GM12878 (cell line): ENCODE data around the gene LDB3. TPM values are rescaled to one million over a fixed set of nuclear protein-coding genes. Genes with fewer than 3 reads are reported as not detected.

ENCODE experiments used
- DPF2 ChIP-seq: fragments of 450-650 bp; IDR thresholded peaks from 2 replicates; pipeline ENCODE4 v1.6.1; 2017; ENCODE audit warnings: mild to moderate bottlenecking
- E4F1 ChIP-seq: fragments of 450-650 bp; IDR thresholded peaks from 2 replicates; pipeline ENCODE4 v1.6.1; 2018; ENCODE audit warnings: borderline replicate concordance, mild to moderate bottlenecking; ENCODE audit not compliant: partially characterized antibody
- ETV6 ChIP-seq, 2 experiments: fragments of 450-650 bp in 1 of 2; IDR thresholded peaks in 1 of 2; conservative IDR thresholded peaks in 1 of 2; 2 replicates each; pipeline ENCODE4 v1.6.1; 2014; ENCODE audit warnings: antibody characterized with exemption in 1 of 2, borderline replicate concordance in 1 of 2, low read depth in 1 of 2, mild to moderate bottlenecking in 1 of 2, moderate library complexity in 1 of 2
- HCFC1 ChIP-seq: fragments of 150-350 bp; IDR thresholded peaks from 2 replicates; pipeline ENCODE4 v1.6.1; 2014; ENCODE audit warnings: low read length
- HSF1 ChIP-seq: fragments of 150-350 bp; IDR thresholded peaks from 2 replicates; pipeline ENCODE4 v1.6.1; 2014; ENCODE audit warnings: mild to moderate bottlenecking, low read depth, low read length
- IKZF2 ChIP-seq, 2 experiments: fragments of 450-650 bp; IDR thresholded peaks; 2 replicates each; pipeline ENCODE4 v1.6.1; 2017; ENCODE audit warnings: mild to moderate bottlenecking in 2 of 2, moderate library complexity in 2 of 2
- NRF1 ChIP-seq: conservative IDR thresholded peaks from 2 replicates; pipeline ENCODE4 v1.6.1; 2011; ENCODE audit warnings: mild to moderate bottlenecking, low read depth, low read length, improper control_type of control experiment
- RAD51 ChIP-seq: fragments of 450-650 bp; IDR thresholded peaks from 2 replicates; pipeline ENCODE4 v1.6.1; 2016; ENCODE audit warnings: moderate library complexity, mild to moderate bottlenecking, inconsistent platforms
- REST ChIP-seq: IDR thresholded peaks from 2 replicates; pipeline ENCODE4 v1.6.1; 2012; ENCODE audit warnings: mild to moderate bottlenecking, low read depth, low read length
- SRF ChIP-seq, 2 experiments: IDR thresholded peaks; 2 replicates each; pipeline ENCODE4 v1.6.1; 2011; ENCODE audit warnings: low read depth in 2 of 2, low read length in 2 of 2, mild to moderate bottlenecking in 1 of 2, moderate library complexity in 1 of 2
- SUPT20H ChIP-seq: IDR thresholded peaks from 2 replicates; pipeline ENCODE4 v1.6.1; 2011; ENCODE audit warnings: low read depth, mild to moderate bottlenecking, low read length, moderate library complexity, borderline replicate concordance; ENCODE audit not compliant: control insufficient read depth
- TCF3 ChIP-seq: IDR thresholded peaks from 2 replicates; pipeline ENCODE4 v1.6.1; 2012; ENCODE audit warnings: low read depth, mild to moderate bottlenecking, low read length, borderline replicate concordance; ENCODE audit not compliant: insufficient read depth
- ZBTB40 ChIP-seq: fragments of 450-650 bp; IDR thresholded peaks from 2 replicates; pipeline ENCODE4 v1.6.1; 2016; ENCODE audit warnings: mild to moderate bottlenecking, moderate library complexity, borderline replicate concordance
- ZNF207 ChIP-seq: fragments of 450-650 bp; IDR thresholded peaks from 2 replicates; pipeline ENCODE4 v1.6.1; 2014; ENCODE audit warnings: antibody characterized with exemption, mild to moderate bottlenecking, borderline replicate concordance
- ZNF384 ChIP-seq: IDR thresholded peaks from 2 replicates; pipeline ENCODE4 v1.6.1; 2012; ENCODE audit warnings: low read depth, mild to moderate bottlenecking, low read length, improper control_type of control experiment, borderline replicate concordance
- polyA plus RNA-seq, 11 experiments: library from polyadenylated mRNA; depleted of rRNA in 4 of 11; unstranded in 6 of 11; stranded (reverse) in 5 of 11; fragments of >200 nt; fragmentation: Nextera tagmentation in 4 of 11; fragmentation: Illumina TruSeq in 1 of 11; extraction: Ambion mirVana in 4 of 11; extraction: Trizol in 1 of 11; gene quantifications; 1 replicate in 1 of 11; 2 replicates in 10 of 11; pipeline versions ENCODE4 v1.2.1 to v1.2.3, GENCODE V29; 2011 to 2016; ENCODE audit warnings: inconsistent platforms in 2 of 11, missing spikeins in 2 of 11, low read depth in 1 of 11
- total RNA-seq, 4 experiments: library from RNA; depleted of rRNA in 3 of 4; stranded (reverse); fragments of >200 nt in 3 of 4; fragmentation: Illumina TruSeq in 1 of 4; extraction: Trizol in 1 of 4; gene quantifications; 2 replicates each; pipeline versions ENCODE4 v1.2.1 to v1.2.3, GENCODE V29; 2013 to 2021

Gene LDB3
- total and polyA plus RNA-seq, 10 of the 15 experiments (the other 5 are each of a cell fraction or from before 2014, with no cell fraction given), result 0.02 to 0.07 (median 0.04) TPM; not detected in 1

- TF ChIP-seq ZBTB40 (no peak), E4F1 (no peak), DPF2 (peak; percentile 58), TCF3 (peak; percentile 70; the same call in 1 of the 2 replicates), HCFC1 (no peak), HSF1 (no peak), IKZF2 (IDR thresholded peaks at IDR 0.05) (0 out of 4 replicates have a peak, but pooled peaks have one; percentile 9 to 13), ZNF384 (no peak), ZNF207 (0 out of 2 replicates have a peak, but pooled peaks have one; percentile 60), RAD51 (no peak), SUPT20H (no peak), NRF1 (no peak), REST (no peak), ETV6 (conservative IDR thresholded peaks at IDR 0.05 in 1 of 2, IDR thresholded peaks at IDR 0.05 in 1 of 2; ENCODE audit: borderline replicate concordance in 1 of 2, low read depth in 1 of 2) (no peak), SRF (IDR thresholded peaks at IDR 0.05; ENCODE audit: low read depth in 2 of 2, low read length in 2 of 2) (no peak)
Measured at GRCh38 chr10:86755740-86756510, 87.6 kb downstream of the LDB3 start (continued).
